PC-3 (cell line): ENCODE measurements around the gene UGCG. TPM values are rescaled to one million over a fixed set of nuclear protein-coding genes. Genes with fewer than 3 reads are reported as not detected.

Experiments
- ATAC-seq: fragments of 200-7000 bp; cut with Tn5 transposase; 2 replicates; pipeline ENCODE4 v1.9.1; 2020; ENCODE audit warnings: mild to moderate bottlenecking, moderate library complexity
- BruUV-seq: library from RNA; stranded (reverse); fragments of 400-500 nt; replicated peaks from 2 replicates; lab custom pipeline; 2021; lab: Mats Ljungman, UMichigan
- CTCF ChIA-PET: fragments of 300-600 bp; sonication (Branson Sonifier 250); formaldehyde crosslinking; loops from one replicate; lab custom pipeline; 2022; ENCODE audit warnings: antibody characterized with exemption; lab: Charles Lee
- POLR2A ChIA-PET: fragments of 300-600 bp; sonication (Branson Sonifier 250); formaldehyde crosslinking; loops from one replicate; lab custom pipeline; 2022; ENCODE audit warnings: antibody characterized with exemption; ENCODE audit not compliant: unreplicated experiment; lab: Charles Lee
- DNase-seq: peaks from one replicate; pipeline ENCODE4 v3.0.0-alpha.2; 2015
- H2AFZ ChIP-seq: fragments of 300-600 bp; sonication (generic); 2 replicates; pipeline ENCODE4 v1.6.0; 2016; ENCODE audit warnings: antibody characterized with exemption, low read length
- H3F3A ChIP-seq: fragments of 300-600 bp; sonication (generic); one replicate; pipeline ENCODE4 v1.6.0; 2017; ENCODE audit warnings: antibody characterized with exemption, low read length, control low read depth, mild to moderate bottlenecking; ENCODE audit not compliant: unreplicated experiment
- H3K27ac ChIP-seq: fragments of 300-600 bp; sonication (generic); 2 replicates; pipeline ENCODE4 v1.5.1; 2016; ENCODE audit warnings: mild to moderate bottlenecking, low read length
- H3K27me3 ChIP-seq: fragments of 300-600 bp; sonication (generic); 2 replicates; pipeline ENCODE4 v1.6.1; 2016; ENCODE audit warnings: low read length, mixed read lengths
- H3K36me3 ChIP-seq: fragments of 300-600 bp; sonication (generic); 2 replicates; pipeline ENCODE4 v1.6.1; 2016; ENCODE audit warnings: low read depth, mixed run types, low read length, mixed read lengths
- H3K4me1 ChIP-seq: fragments of 300-600 bp; sonication (generic); 2 replicates; pipeline ENCODE4 v1.5.1; 2016; ENCODE audit warnings: low read length; ENCODE audit not compliant: insufficient read depth
- H3K4me2 ChIP-seq: fragments of 300-600 bp; sonication (generic); 2 replicates; pipeline ENCODE4 v1.6.0; 2016; ENCODE audit warnings: low read length
- H3K4me3 ChIP-seq: fragments of 300-600 bp; sonication (generic); 2 replicates; pipeline ENCODE4 v1.5.1; 2016; ENCODE audit warnings: mild to moderate bottlenecking, low read length, mixed read lengths
- H3K79me2 ChIP-seq: fragments of 300-600 bp; sonication (generic); 2 replicates; pipeline ENCODE4 v1.6.1; 2017; ENCODE audit warnings: low read length, mixed read lengths
- H3K9ac ChIP-seq: fragments of 300-600 bp; sonication (generic); 2 replicates; pipeline ENCODE4 v1.6.0; 2016; ENCODE audit warnings: mild to moderate bottlenecking, low read length
- H3K9me2 ChIP-seq: fragments of 300-600 bp; sonication (generic); replicated peaks from 2 replicates; pipeline ENCODE4 v1.6.1; 2016; ENCODE audit warnings: mixed run types, low read length, mixed read lengths
- H3K9me3 ChIP-seq: fragments of 300-600 bp; sonication (generic); 2 replicates; pipeline ENCODE4 v1.6.1; 2016; ENCODE audit warnings: low read length, mixed read lengths
- H4K20me1 ChIP-seq: fragments of 300-600 bp; sonication (generic); 2 replicates; pipeline ENCODE4 v1.6.1; 2016; ENCODE audit warnings: low read length, mixed read lengths
- CTCF ChIP-seq: fragments of 300-600 bp; sonication (generic); conservative IDR thresholded peaks from 2 replicates; pipeline ENCODE4 v1.5.1; 2017; ENCODE audit warnings: antibody characterized with exemption, low read depth, mild to moderate bottlenecking, low read length
- EZH2 ChIP-seq: fragments of 300-600 bp; sonication (generic); IDR thresholded peaks from one replicate; pipeline ENCODE4 v1.6.1; 2017; ENCODE audit warnings: antibody characterized with exemption, mild to moderate bottlenecking, low read length; ENCODE audit not compliant: unreplicated experiment
- EZH2phosphoT487 ChIP-seq: fragments of 300-600 bp; sonication (generic); IDR thresholded peaks from 2 replicates; pipeline ENCODE4 v1.6.1; 2018; ENCODE audit warnings: mild to moderate bottlenecking, antibody characterized with exemption, low read length, borderline replicate concordance
- intact Hi-C: fragments of 100-400 bp; cut with micrococcal nuclease; formaldehyde crosslinking; loops from 2 replicates; pipeline ENCODE4 v1.9.0; 2023
- total RNA-seq: library from RNA; depleted of rRNA; stranded (reverse); fragments of >200 nt; gene quantifications from 2 replicates; pipeline ENCODE4 v1.2.3, GENCODE V29; 2014

UGCG gene
- total RNA-seq, 1 experiment from 2014 or later = 29.4 TPM

GRCh38 chr9:111970827-111971226, 74.2 kb downstream of the UGCG start:
- H3K36me3 ChIP-seq = no peaks in the 10 kb centered on the region
- CTCF ChIA-PET = no interaction called here
- TF ChIP-seq EZH2phosphoT487 = no peak
- H3K4me1 ChIP-seq = peaks cover 14% of the 10 kb centered on the region
- H3K9ac ChIP-seq = no peak overlapping the region
- POLR2A ChIA-PET = no interaction called here
- no peaks in the 10 kb centered on the region for H3K27me3 ChIP-seq
- H2AFZ ChIP-seq = no peak overlapping the region
- ATAC-seq (no peak), DNase-seq (no peak)
- no TSS peak for BruUV-seq
- H4K20me1 ChIP-seq = no peaks in the 10 kb centered on the region
- H3K9me2 ChIP-seq = no peaks in the 10 kb centered on the region
- intact Hi-C loops = no loop called here
- no peaks in the 10 kb centered on the region for H3F3A ChIP-seq
- H3K4me3 ChIP-seq = no peak overlapping the region
- H3K4me2 ChIP-seq = no peak overlapping the region
- H3K9me3 ChIP-seq = no peaks in the 10 kb centered on the region
- H3K27ac ChIP-seq = no peak overlapping the region
- H3K79me2 ChIP-seq = no peaks in the 10 kb centered on the region

- no TSS peak for BruUV-seq
- Histone ChIP-seq H3F3A (no peaks in the 10 kb centered on the region), H4K20me1 (no peaks in the 10 kb centered on the region), H3K4me3 (no peak overlapping the region), H3K4me2 (no peak overlapping the region), H3K9me3 (no peaks in the 10 kb centered on the region), H3K4me1 (peaks cover 10% of the 10 kb centered on the region), H3K79me2 (no peaks in the 10 kb centered on the region), H3K9ac (no peak overlapping the region), H3K27ac (0 out of 2 replicates have a peak overlapping the region, but pooled peaks have one; percentile 9), H3K36me3 (no peaks in the 10 kb centered on the region), H3K9me2 (no peaks in the 10 kb centered on the region), H3K27me3 (no peaks in the 10 kb centered on the region), H2AFZ (peak overlapping the region; percentile 72)
- ATAC-seq = peak; percentile 27; the same call in 1 of the 2 replicates
- no peak for TF ChIP-seq CTCF
- TF ChIP-seq EZH2phosphoT487 = no peak
- TF ChIP-seq EZH2 = no peak
- peak; percentile 43 for DNase-seq
- intact Hi-C loops = no loop called here
- ChIA-PET POLR2A (no interaction called here), CTCF (no interaction called here)
Observed at GRCh38 chr9:111974092-111974681, 77.6 kb downstream of the UGCG start.

GRCh38 chr9:111975709-111976108, 79.1 kb downstream of the UGCG start:
- DNase-seq = peak; percentile 21
- ChIA-PET CTCF (no interaction called here), POLR2A (no interaction called here)
- no TSS peak for BruUV-seq
- Histone ChIP-seq H3K27me3 (no peaks in the 10 kb centered on the region), H3K27ac (no peak overlapping the region), H3K9me3 (no peaks in the 10 kb centered on the region), H3K9me2 (no peaks in the 10 kb centered on the region), H2AFZ (no peak overlapping the region), H3F3A (no peaks in the 10 kb centered on the region), H4K20me1 (no peaks in the 10 kb centered on the region), H3K79me2 (no peaks in the 10 kb centered on the region), H3K4me2 (no peak overlapping the region), H3K4me1 (peaks cover 10% of the 10 kb centered on the region), H3K9ac (no peak overlapping the region), H3K36me3 (no peaks in the 10 kb centered on the region), H3K4me3 (no peak overlapping the region)
- ATAC-seq = no peak; the same call in 1 of the 2 replicates
- intact Hi-C loops = no loop called here
- TF ChIP-seq EZH2 (no peak), CTCF (peak; percentile 21; the same call in 1 of the 2 replicates), EZH2phosphoT487 (no peak)
